Stomach (tissue), 4 donors: ENCODE results near the gene NRIP1.

Experiments
- CTCF ChIP-seq, 7 experiments: fragments of 450-650 bp in 4 of 7; fragments of 200-600 bp in 3 of 7; sonication (generic) in 3 of 7; IDR thresholded peaks; one replicate each; pipeline ENCODE4 v1.5.1; 2016 to 2019; ENCODE audit warnings: antibody characterized with exemption in 7 of 7, control low read depth in 2 of 7, mild to moderate bottlenecking in 1 of 7
- EP300 ChIP-seq: sonication (generic); formaldehyde crosslinking; IDR thresholded peaks from one replicate; pipeline ENCODE4 v1.6.1; 2017; ENCODE audit warnings: antibody characterized with exemption
- POLR2A ChIP-seq, 4 donors: fragments of 450-650 bp; IDR thresholded peaks; one replicate each; pipeline ENCODE4 v1.6.1; 2016; ENCODE audit warnings: antibody characterized with exemption in 4 of 4, control low read depth in 2 of 4, mild to moderate bottlenecking in 1 of 4, moderate library complexity in 1 of 4
- POLR2AphosphoS5 ChIP-seq, 3 donors: sonication (generic); formaldehyde crosslinking; IDR thresholded peaks; one replicate each; pipeline ENCODE4 v1.6.1; 2016; ENCODE audit warnings: antibody characterized with exemption in 3 of 3

DNA sequence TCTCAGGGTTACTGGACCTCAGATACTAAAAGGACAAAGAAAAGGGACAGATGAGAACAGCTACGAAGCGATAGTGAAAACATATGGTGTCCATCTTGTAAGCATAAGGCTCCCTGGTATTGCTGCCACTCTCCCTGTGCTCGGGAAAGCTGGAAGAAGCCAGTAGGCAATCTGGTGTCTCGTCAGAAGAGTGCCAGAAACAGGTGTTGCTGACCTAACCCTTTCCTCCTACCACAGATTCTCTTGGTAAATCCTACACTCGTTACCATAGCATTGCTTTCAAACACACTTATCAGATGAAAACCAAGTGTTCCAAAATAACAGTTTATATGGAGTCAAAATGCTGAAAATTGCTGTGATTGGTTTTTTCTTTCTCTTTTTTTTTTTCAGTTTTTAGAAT, 146.3 kb downstream of the NRIP1 start:
- TF ChIP-seq POLR2A (IDR thresholded peaks at IDR 0.05) (no peak), CTCF (IDR thresholded peaks at IDR 0.05) (no peak), POLR2AphosphoS5 (IDR thresholded peaks at IDR 0.05) (no peak), EP300 (no peak)
